Central memory CD8-positive, alpha-beta T cell (primary cell): ENCODE data around the gene FBXO28.
A peak's percentile ranks its signal among the peaks of the same experiment; 100 is the strongest.
"Not testable (repeated sequence)": the region's sequence is repeated elsewhere in the genome, so short reads cannot be mapped to it uniquely, and the experiment has no call there.

ENCODE experiments used
- ATAC-seq: fragments of 150-1000 bp; cut with Tn5 transposase; replicated peaks from 2 replicates; pipeline ENCODE4 v1.10.0; 2022; ENCODE audit warnings: mild to moderate bottlenecking, moderate FRiP score, moderate number of reproducible peaks; ENCODE audit not compliant: poor library complexity, severe bottlenecking; ENCODE audit errors: extremely low read depth
- DNase-seq, 2 donors: peaks; one replicate each; pipeline ENCODE4 v3.0.0; 2021; ENCODE audit warnings: low spot score in 2 of 2
- H3K27ac Mint-ChIP-seq: one replicate; pipeline ENCODE4 v1.8.0; 2022; ENCODE audit warnings: low read depth, mild to moderate bottlenecking, moderate library complexity, mixed read lengths
- H3K27me3 Mint-ChIP-seq: one replicate; pipeline ENCODE4 v1.8.0; 2022; ENCODE audit warnings: mixed read lengths
- H3K36me3 Mint-ChIP-seq: one replicate; pipeline ENCODE4 v1.8.0; 2022; ENCODE audit warnings: mild to moderate bottlenecking, moderate library complexity, mixed read lengths; ENCODE audit not compliant: insufficient read depth
- H3K4me1 Mint-ChIP-seq: one replicate; pipeline ENCODE4 v1.8.0; 2022; ENCODE audit warnings: mixed read lengths
- H3K4me3 Mint-ChIP-seq: one replicate; pipeline ENCODE4 v1.8.0; 2022; ENCODE audit warnings: mild to moderate bottlenecking, moderate library complexity, mixed read lengths
- H3K9me3 Mint-ChIP-seq: one replicate; pipeline ENCODE4 v1.8.0; 2022; ENCODE audit warnings: mixed read lengths

Gene FBXO28

GRCh38 chr1:224113918-224114786 lies at the start of gene FBXO28:
FBXO28 (plus strand) TSS chr1:224114111; CDS start chr1:224114130, 19 bp downstream.
- peak; percentile 93 for ATAC-seq
- Mint-ChIP-seq H3K27ac (peak within 1 kb of the TSS; percentile 92), H3K36me3 (peaks cover 19% of the 10 kb centered on the region)

GRCh38 chr1:224064150-224064549 lies 49.8 kb upstream of the FBXO28 start:
- peaks cover 34% of the 10 kb centered on the region for H3K27me3 Mint-ChIP-seq
- H3K4me1 Mint-ChIP-seq, result no peaks in the 10 kb centered on the region
- DNase-seq (no peak), ATAC-seq (no peak)
- H3K36me3 Mint-ChIP-seq, result no peaks in the 10 kb centered on the region
- no peak overlapping the region for H3K27ac Mint-ChIP-seq
- no peaks in the 10 kb centered on the region for H3K9me3 Mint-ChIP-seq
- no peak overlapping the region for H3K4me3 Mint-ChIP-seq

More at GRCh38 chr1:224113918-224114786, at the start of gene FBXO28:
- peak within 1 kb of the TSS; percentile 90 for H3K4me3 Mint-ChIP-seq
- H3K27me3 Mint-ChIP-seq, result peaks cover 8% of the 10 kb centered on the region
- no peaks in the 10 kb centered on the region for H3K9me3 Mint-ChIP-seq
- H3K4me1 Mint-ChIP-seq, result peaks cover 20% of the 10 kb centered on the region
- DNase-seq, result peak; percentile 81 to 84

GRCh38 chr1:224065455-224065854 lies 48.5 kb upstream of the FBXO28 start:
- Mint-ChIP-seq H3K4me1 (no peaks in the 10 kb centered on the region), H3K9me3 (no peaks in the 10 kb centered on the region), H3K4me3 (no peak overlapping the region), H3K36me3 (no peaks in the 10 kb centered on the region), H3K27ac (no peak overlapping the region), H3K27me3 (peaks cover 46% of the 10 kb centered on the region)
- ATAC-seq (no peak), DNase-seq (no peak)

GRCh38 chr1:224067207-224067606 lies 46.7 kb upstream of the FBXO28 start:
- H3K9me3 Mint-ChIP-seq, result no peaks in the 10 kb centered on the region
- no peak overlapping the region for H3K4me3 Mint-ChIP-seq
- peaks cover 62% of the 10 kb centered on the region for H3K27me3 Mint-ChIP-seq
- ATAC-seq (no peak), DNase-seq (no peak)
- no peak overlapping the region for H3K27ac Mint-ChIP-seq
- H3K36me3 Mint-ChIP-seq, result no peaks in the 10 kb centered on the region
- H3K4me1 Mint-ChIP-seq, result no peaks in the 10 kb centered on the region

GRCh38 chr1:224067621-224068457 lies 46.1 kb upstream of the FBXO28 start:
- H3K4me1 Mint-ChIP-seq, result no peaks in the 10 kb centered on the region
- no peaks in the 10 kb centered on the region for H3K9me3 Mint-ChIP-seq
- no peak overlapping the region for H3K27ac Mint-ChIP-seq
- no peak overlapping the region for H3K4me3 Mint-ChIP-seq
- no peaks in the 10 kb centered on the region for H3K36me3 Mint-ChIP-seq
- H3K27me3 Mint-ChIP-seq, result peaks cover 63% of the 10 kb centered on the region
- DNase-seq, result no peak
- ATAC-seq, result no peak

GRCh38 chr1:224068458-224069072 lies 45.3 kb upstream of the FBXO28 start:
- no peaks in the 10 kb centered on the region for H3K4me1 Mint-ChIP-seq
- no peaks in the 10 kb centered on the region for H3K9me3 Mint-ChIP-seq
- no peak overlapping the region for H3K4me3 Mint-ChIP-seq
- ATAC-seq (no peak), DNase-seq (no peak)
- H3K27me3 Mint-ChIP-seq, result peaks cover 61% of the 10 kb centered on the region
- no peaks in the 10 kb centered on the region for H3K36me3 Mint-ChIP-seq
- H3K27ac Mint-ChIP-seq, result no peak overlapping the region

- no peak for DNase-seq
- Mint-ChIP-seq H3K4me3 (no peak overlapping the region), H3K4me1 (no peaks in the 10 kb centered on the region), H3K27me3 (peaks cover 59% of the 10 kb centered on the region), H3K27ac (no peak overlapping the region), H3K36me3 (no peaks in the 10 kb centered on the region), H3K9me3 (no peaks in the 10 kb centered on the region)
- no peak for ATAC-seq
Observed at GRCh38 chr1:224069138-224069537, 44.8 kb upstream of the FBXO28 start.

GRCh38 chr1:224070521-224070920 lies 43.4 kb upstream of the FBXO28 start:
- Mint-ChIP-seq H3K4me3 (no peak overlapping the region), H3K36me3 (no peaks in the 10 kb centered on the region), H3K27me3 (peaks cover 71% of the 10 kb centered on the region), H3K9me3 (no peaks in the 10 kb centered on the region), H3K27ac (no peak overlapping the region), H3K4me1 (no peaks in the 10 kb centered on the region)
- ATAC-seq (no peak), DNase-seq (no peak)

GRCh38 chr1:224076407-224076806 lies 37.5 kb upstream of the FBXO28 start:
- Mint-ChIP-seq H3K4me3 (no peak overlapping the region), H3K27ac (no peak overlapping the region), H3K9me3 (no peaks in the 10 kb centered on the region), H3K4me1 (no peaks in the 10 kb centered on the region), H3K27me3 (peaks cover 63% of the 10 kb centered on the region), H3K36me3 (peaks cover 3% of the 10 kb centered on the region)
- ATAC-seq, result no peak
- no peak for DNase-seq

- ATAC-seq, H3K27ac Mint-ChIP-seq, DNase-seq, H3K36me3 Mint-ChIP-seq, H3K4me3 Mint-ChIP-seq, H3K4me1 Mint-ChIP-seq, H3K9me3 Mint-ChIP-seq: not testable (repeated sequence)
- peaks cover 53% of the 10 kb centered on the region for H3K27me3 Mint-ChIP-seq
Observed at GRCh38 chr1:224079644-224080043, 34.3 kb upstream of the FBXO28 start.

- DNase-seq, result no peak
- Mint-ChIP-seq H3K4me3 (no peak overlapping the region), H3K36me3 (peaks cover 3% of the 10 kb centered on the region), H3K4me1 (no peaks in the 10 kb centered on the region), H3K9me3 (no peaks in the 10 kb centered on the region), H3K27ac (no peak overlapping the region), H3K27me3 (peaks cover 47% of the 10 kb centered on the region)
- no peak for ATAC-seq
Observed at GRCh38 chr1:224080115-224080774, 33.7 kb upstream of the FBXO28 start.

GRCh38 chr1:224081604-224082003 lies 32.3 kb upstream of the FBXO28 start:
- Mint-ChIP-seq H3K27ac (no peak overlapping the region), H3K36me3 (peaks cover 3% of the 10 kb centered on the region), H3K4me1 (no peaks in the 10 kb centered on the region), H3K9me3 (no peaks in the 10 kb centered on the region), H3K4me3 (no peak overlapping the region), H3K27me3 (peaks cover 49% of the 10 kb centered on the region)
- ATAC-seq (no peak), DNase-seq (no peak)
